PFSK-1 (cell line): ENCODE data around the gene TNNT1.

Experiments used
- FOXP2 ChIP-seq: optimal IDR thresholded peaks from 2 replicates; pipeline ENCODE3; 2011; ENCODE audit warnings: borderline replicate concordance, control low read depth, inconsistent platforms; ENCODE audit not compliant: insufficient read depth; ENCODE audit errors: extremely low read length, extremely low read depth
- POLR2AphosphoS5 ChIP-seq: IDR thresholded peaks from 2 replicates; pipeline ENCODE4 v1.6.1; 2012; ENCODE audit warnings: low read depth, mild to moderate bottlenecking, control low read depth, low read length, moderate library complexity
- SIN3A ChIP-seq: IDR thresholded peaks from 2 replicates; pipeline ENCODE4 v1.6.1; 2012; ENCODE audit warnings: mild to moderate bottlenecking, low read length, moderate library complexity, borderline replicate concordance; ENCODE audit not compliant: insufficient read depth
- TAF1 ChIP-seq: IDR thresholded peaks from 2 replicates; pipeline ENCODE4 v1.6.1; 2012; ENCODE audit warnings: low read length, control low read depth, borderline replicate concordance; ENCODE audit not compliant: insufficient read depth
- TF ChIP-seq, protein P1 (sequence below), 2 experiments: IDR thresholded peaks; 2 replicates each; pipeline versions ENCODE4 v1.6.1 to v1.8.0; 2011 to 2012; ENCODE audit warnings: low read depth in 2 of 2, low read length in 2 of 2, control low read depth in 1 of 2, inconsistent platforms in 1 of 2, mild to moderate bottlenecking in 1 of 2, moderate library complexity in 1 of 2; ENCODE audit not compliant: insufficient read depth in 1 of 2

The TNNT1 gene

DNA sequence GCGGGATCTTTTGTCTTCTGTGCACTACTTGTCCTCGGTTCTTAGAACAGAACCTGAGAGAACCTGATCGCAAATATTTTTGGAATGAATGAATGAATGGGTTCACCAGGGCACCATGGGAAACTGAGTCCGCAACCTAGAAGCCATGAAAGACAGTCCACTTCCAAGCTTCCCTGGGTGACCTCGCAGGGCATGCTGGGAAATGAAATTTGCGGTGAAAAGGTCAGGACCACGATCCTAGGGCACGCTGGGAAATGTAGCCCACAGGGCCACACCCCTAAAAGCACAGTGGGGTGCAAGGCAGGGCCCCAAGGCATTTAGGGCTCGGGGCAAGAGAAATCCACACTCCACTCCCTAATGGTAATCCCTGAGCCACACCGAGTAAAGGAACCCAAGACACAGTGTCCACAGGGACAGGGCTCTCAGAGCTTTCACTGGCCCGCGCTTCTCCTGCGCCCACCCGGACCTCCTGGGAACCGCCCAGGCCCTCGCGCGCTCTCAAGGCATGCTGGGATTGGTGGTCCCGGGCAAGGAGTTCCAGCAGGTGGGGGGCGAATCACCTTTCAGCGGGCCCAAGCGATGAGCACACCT lies 30.5 kb downstream of the TNNT1 start:
- TF ChIP-seq POLR2AphosphoS5, result no peak
- TF ChIP-seq TAF1, result no peak
- TF ChIP-seq FOXP2, result no peak
- TF ChIP-seq SIN3A, result no peak
- TF ChIP-seq, protein P1, sequence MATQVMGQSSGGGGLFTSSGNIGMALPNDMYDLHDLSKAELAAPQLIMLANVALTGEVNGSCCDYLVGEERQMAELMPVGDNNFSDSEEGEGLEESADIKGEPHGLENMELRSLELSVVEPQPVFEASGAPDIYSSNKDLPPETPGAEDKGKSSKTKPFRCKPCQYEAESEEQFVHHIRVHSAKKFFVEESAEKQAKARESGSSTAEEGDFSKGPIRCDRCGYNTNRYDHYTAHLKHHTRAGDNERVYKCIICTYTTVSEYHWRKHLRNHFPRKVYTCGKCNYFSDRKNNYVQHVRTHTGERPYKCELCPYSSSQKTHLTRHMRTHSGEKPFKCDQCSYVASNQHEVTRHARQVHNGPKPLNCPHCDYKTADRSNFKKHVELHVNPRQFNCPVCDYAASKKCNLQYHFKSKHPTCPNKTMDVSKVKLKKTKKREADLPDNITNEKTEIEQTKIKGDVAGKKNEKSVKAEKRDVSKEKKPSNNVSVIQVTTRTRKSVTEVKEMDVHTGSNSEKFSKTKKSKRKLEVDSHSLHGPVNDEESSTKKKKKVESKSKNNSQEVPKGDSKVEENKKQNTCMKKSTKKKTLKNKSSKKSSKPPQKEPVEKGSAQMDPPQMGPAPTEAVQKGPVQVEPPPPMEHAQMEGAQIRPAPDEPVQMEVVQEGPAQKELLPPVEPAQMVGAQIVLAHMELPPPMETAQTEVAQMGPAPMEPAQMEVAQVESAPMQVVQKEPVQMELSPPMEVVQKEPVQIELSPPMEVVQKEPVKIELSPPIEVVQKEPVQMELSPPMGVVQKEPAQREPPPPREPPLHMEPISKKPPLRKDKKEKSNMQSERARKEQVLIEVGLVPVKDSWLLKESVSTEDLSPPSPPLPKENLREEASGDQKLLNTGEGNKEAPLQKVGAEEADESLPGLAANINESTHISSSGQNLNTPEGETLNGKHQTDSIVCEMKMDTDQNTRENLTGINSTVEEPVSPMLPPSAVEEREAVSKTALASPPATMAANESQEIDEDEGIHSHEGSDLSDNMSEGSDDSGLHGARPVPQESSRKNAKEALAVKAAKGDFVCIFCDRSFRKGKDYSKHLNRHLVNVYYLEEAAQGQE (IDR thresholded peaks at IDR 0.05; ENCODE audit: insufficient read depth in 1 of 2, low read depth in 2 of 2, low read length in 2 of 2), result no peak

DNA sequence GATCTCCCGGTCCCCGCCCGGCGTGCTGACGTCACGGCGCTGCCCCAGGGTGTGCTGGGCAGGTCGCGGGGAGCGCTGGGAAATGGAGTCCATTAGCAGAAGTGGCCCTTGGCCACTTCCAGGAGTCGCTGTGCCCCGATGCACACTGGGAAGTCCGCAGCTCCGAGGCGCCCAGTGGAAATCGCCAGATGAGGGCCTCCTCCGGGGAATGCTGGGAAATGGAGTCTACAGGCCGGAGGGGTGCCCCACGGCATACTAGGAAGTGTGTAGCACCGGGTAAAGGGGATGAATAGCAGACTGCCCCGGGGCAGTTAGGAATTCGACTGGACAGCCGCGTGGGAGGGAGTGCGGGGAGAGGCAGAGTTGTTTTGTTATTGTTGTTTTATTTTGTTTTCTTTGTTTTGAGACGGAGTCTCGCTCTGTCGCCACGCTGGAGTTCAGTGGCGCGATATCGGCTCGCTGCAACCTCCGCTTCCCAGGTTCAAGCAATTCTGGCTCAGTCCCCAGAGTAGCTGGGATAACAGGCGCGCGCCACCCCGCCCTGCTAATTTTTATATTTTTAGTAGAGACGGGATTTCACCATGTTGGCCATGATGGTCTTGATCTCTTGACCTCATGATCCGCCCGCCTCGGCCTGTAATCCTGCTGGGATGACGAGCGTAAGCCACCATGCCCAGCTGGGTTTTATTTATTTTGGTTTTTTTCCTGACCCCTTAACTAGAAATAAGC lies 31.2 kb downstream of the TNNT1 start:
- TF ChIP-seq, protein P1 (IDR thresholded peaks at IDR 0.05; ENCODE audit: insufficient read depth in 1 of 2, low read depth in 2 of 2, low read length in 2 of 2), result no peak
- TF ChIP-seq SIN3A (no peak), POLR2AphosphoS5 (peak; percentile 79; the same call in 1 of the 2 replicates), TAF1 (peak; percentile 51; the same call in 1 of the 2 replicates), FOXP2 (peak; percentile 88)

DNA sequence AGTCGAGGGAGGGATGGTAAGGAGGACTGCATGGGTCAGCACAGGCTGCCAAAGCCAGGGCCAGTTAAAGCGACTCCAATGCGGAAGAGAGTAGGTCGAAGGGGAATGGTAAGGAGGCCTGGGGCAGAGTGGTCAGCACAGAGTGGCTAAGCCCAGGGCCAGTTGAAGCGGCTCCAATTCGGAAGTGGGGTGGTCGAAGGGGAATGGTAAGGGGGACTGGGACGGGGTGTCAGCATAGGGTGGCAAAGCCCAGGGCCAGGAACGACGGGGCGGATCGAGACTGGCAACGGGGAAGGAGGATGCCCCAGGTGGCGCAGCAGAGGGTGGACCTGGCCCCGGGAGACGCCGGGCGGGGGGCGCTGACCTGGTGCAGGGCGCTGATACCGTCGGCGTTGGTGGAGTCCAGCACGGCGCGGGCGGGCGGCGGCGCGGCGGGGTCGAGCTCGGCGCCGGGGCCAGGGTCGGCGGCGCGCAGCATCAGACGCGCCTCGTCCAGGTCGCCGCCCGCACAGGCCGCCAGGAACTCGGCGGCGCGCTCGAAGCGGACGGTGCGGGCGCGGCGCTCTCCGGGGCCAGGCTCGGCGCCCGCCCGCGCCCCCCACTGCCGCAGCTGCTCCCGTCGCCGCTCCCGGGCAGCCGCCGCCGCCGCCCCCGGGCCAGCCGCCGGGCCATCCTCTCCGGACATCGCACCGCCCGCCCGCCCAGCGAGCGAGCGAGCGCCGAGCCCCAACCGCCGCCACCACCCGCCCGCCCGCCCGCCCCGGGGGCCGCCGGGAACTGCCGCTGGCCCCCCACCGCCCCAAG lies 31.9 kb downstream of the TNNT1 start, which contains the start of gene PPP1R12C:
PPP1R12C (minus strand) TSS at position 779 of the 804 bp plus-strand sequence; CDS start at position 685, 94 bp downstream.
- TF ChIP-seq TAF1 (no peak), FOXP2 (no peak), POLR2AphosphoS5 (no peak), SIN3A (no peak)

DNA sequence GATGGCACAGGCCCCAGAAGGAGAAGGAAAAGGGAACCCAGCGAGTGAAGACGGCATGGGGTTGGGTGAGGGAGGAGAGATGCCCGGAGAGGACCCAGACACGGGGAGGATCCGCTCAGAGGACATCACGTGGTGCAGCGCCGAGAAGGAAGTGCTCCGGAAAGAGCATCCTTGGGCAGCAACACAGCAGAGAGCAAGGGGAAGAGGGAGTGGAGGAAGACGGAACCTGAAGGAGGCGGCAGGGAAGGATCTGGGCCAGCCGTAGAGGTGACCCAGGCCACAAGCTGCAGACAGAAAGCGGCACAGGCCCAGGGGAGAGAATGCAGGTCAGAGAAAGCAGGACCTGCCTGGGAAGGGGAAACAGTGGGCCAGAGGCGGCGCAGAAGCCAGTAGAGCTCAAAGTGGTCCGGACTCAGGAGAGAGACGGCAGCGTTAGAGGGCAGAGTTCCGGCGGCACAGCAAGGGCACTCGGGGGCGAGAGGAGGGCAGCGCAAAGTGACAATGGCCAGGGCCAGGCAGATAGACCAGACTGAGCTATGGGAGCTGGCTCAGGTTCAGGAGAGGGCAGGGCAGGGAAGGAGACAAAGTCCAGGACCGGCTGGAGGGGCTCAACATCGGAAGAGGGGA lies 32.7 kb downstream of the TNNT1 start:
- TF ChIP-seq POLR2AphosphoS5 (peak; percentile 29; the same call in 1 of the 2 replicates), FOXP2 (no peak), SIN3A (peak; percentile 78; the same call in 1 of the 2 replicates)

DNA sequence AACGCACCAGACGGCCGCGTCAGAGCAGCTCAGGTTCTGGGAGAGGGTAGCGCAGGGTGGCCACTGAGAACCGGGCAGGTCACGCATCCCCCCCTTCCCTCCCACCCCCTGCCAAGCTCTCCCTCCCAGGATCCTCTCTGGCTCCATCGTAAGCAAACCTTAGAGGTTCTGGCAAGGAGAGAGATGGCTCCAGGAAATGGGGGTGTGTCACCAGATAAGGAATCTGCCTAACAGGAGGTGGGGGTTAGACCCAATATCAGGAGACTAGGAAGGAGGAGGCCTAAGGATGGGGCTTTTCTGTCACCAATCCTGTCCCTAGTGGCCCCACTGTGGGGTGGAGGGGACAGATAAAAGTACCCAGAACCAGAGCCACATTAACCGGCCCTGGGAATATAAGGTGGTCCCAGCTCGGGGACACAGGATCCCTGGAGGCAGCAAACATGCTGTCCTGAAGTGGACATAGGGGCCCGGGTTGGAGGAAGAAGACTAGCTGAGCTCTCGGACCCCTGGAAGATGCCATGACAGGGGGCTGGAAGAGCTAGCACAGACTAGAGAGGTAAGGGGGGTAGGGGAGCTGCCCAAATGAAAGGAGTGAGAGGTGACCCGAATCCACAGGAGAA lies 33.5 kb downstream of the TNNT1 start:
- TF ChIP-seq FOXP2 (no peak), POLR2AphosphoS5 (no peak), SIN3A (no peak), TAF1 (no peak)
- TF ChIP-seq, protein P1 (IDR thresholded peaks at IDR 0.05; ENCODE audit: insufficient read depth in 1 of 2, low read depth in 2 of 2, low read length in 2 of 2), result no peak
